IPS-NIHi11 (cell line): ENCODE data around the gene MIOX.
"Not testable (repeated sequence)": the region's sequence is repeated elsewhere in the genome, so short reads cannot be mapped to it uniquely, and the experiment has no call there.

Experiments
- DNase-seq: peaks from one replicate; pipeline ENCODE4 v3.0.0; 2012; ENCODE audit warnings: mixed read lengths, low spot score

The MIOX gene

GRCh38 chr22:50529897-50530579 lies 43.4 kb downstream of the MIOX start, which contains the start of gene TYMP:
Gene TYMP (minus strand): TSS chr22:50530012. CDS start chr22:50529709, 303 bp downstream.
- DNase-seq: no peak

GRCh38 chr22:50530580-50530876 lies 43.9 kb downstream of the MIOX start:
- peak; percentile 21 for DNase-seq

GRCh38 chr22:50530877-50531545 lies 44.4 kb downstream of the MIOX start:
- peak; percentile 77 for DNase-seq

- DNase-seq: peak; percentile 51
Measured at GRCh38 chr22:50531546-50531961, 44.9 kb downstream of the MIOX start.

GRCh38 chr22:50531962-50532674 lies 45.5 kb downstream of the MIOX start:
- DNase-seq: peak; percentile 69

DNA sequence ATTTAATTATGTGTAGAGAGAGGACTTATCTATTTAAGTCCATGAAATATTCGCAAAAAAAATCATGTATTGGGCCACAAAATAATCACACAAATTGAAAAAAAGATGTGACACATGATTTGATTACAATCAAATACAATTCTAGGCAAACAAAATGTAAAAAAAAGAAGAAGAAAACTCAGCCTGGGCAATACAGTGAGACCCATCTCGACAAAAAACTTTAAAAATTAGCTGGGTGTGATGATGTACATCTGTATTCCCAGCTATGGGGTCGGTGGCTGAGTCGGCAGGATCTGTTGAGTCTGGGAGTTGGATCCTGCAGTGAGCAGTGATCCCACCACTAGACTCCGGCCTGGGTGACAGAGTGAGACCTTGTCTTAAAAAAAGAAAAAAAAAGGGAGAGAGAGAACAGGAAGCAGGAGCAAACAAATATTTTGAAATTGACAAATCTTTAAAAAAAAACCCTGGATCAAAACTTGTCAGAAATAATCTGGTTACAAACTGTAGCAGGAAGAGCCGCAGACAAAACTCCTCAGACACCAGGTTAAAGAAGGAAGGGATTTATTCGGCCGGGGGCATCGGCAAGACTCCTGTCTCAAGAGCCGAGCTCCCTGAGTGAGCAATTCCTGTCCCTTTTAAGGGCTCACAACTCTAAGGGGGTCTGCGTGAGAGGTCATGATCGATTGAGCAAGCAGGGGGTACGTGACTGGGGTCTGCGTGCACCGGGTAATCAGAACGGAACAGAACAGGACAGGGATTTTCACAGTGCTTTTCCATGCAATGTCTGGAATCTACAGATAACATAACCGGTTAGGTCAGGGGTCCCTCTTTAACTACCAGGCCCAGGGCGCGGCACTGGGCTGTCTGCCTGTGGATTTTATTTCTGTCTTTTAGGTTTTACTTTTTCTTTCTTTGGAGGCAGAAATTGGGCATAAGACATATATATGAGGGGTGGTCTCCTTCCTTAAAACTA lies 46.5 kb downstream of the MIOX start:
- no peak for DNase-seq

DNA sequence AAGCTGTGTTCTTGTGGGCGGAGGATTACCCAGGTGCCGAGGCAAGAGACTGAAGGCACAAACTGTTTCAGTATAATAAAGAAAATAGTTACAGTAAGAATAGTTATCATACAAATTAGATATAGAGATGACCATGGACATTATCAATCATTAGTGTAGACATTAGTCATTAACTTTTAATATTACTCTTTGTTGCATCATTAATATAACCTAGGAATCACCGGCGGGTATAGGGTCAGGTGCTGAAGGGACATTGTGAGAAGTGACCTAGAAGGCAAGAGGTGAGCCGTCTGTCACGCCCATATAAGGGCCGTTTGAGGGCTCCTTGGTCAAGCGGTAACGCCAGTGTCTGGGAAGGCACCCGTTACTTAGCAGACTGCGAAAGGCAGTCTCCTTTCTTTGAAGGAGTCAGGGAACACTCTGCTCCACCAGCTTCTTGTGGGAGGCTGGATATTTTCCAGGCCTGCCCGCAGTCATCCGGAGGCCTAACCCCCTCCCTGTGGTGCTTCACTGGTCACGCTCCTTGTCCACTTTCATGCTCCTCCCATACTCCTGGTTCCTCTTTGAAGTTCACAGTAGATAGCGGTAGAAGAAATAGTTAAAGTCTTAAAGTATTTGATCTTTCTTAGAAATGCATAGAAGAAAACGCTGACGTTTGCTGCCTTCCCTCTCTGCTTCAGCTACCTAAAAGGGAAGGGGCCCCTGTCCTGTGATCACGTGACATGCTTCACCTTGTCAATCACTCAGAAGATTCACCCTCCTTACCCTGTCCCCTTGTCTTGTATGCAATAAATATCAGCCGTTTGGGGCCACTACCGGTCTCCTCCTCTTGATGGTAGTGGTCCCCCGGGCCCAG lies 47.4 kb downstream of the MIOX start:
- DNase-seq: not testable (repeated sequence)

DNA sequence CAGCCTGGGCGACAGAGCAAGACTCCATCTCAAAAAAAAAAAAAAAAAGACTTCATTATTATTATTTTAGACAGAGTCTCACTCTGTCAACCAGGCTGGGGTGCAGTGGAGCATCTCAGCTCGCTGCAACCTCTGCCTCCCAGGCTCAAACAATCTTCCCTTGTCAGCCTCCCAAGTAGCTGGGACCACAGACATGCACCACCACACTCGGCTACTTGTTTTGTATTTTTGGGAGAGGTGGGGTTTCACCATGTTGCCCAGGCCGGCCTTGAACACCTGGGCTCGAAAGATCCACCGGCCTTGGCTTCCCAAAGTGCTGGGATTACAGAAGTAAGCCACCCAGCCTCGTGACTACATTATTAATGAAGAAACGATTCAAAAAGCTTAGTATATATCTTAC lies 48.5 kb downstream of the MIOX start:
- no peak for DNase-seq

DNA sequence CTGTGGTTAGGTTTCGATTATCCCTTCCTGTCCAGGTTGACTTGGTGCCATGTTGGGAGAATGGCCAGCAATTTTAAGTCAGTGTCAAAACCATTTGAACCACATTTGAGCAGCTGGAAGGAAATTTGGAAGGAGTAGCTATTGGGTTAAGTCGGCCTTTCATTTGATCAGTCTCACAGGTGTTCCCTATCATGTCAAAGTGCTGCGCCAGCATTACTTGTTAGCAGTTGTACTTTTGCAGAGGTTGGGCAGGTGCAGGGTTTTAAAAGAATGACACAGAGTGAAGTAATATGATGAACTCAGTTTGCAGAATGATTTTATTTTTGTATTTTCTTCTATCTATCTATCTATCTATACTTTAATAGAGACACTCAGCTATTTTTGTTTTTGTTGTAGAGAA lies 49.6 kb downstream of the MIOX start:
- no peak for DNase-seq

GRCh38 chr22:50537765-50538164 lies 51.1 kb downstream of the MIOX start:
- DNase-seq: no peak
